Activated naive CD4-positive, alpha-beta T cell treated with anti-CD3 and anti-CD28 coated beads, Interleukin-2, amount 50 U/mL, for 24 hours (primary cell): ENCODE measurements around the gene S100A11.
"Not testable (repeated sequence)": the region's sequence is repeated elsewhere in the genome, so short reads cannot be mapped to it uniquely, and the experiment has no call there.

Experiments used
- H3K27ac Mint-ChIP-seq: one replicate; pipeline ENCODE4 v1.8.0; 2021; ENCODE audit warnings: mild to moderate bottlenecking, mixed read lengths
- H3K27me3 Mint-ChIP-seq: one replicate; pipeline ENCODE4 v1.8.0; 2021; ENCODE audit warnings: mixed read lengths
- H3K36me3 Mint-ChIP-seq: one replicate; pipeline ENCODE4 v1.8.0; 2021; ENCODE audit warnings: mixed read lengths
- H3K4me1 Mint-ChIP-seq: one replicate; pipeline ENCODE4 v1.8.0; 2021; ENCODE audit warnings: mixed read lengths
- H3K4me3 Mint-ChIP-seq: one replicate; pipeline ENCODE4 v1.8.0; 2021; ENCODE audit warnings: mild to moderate bottlenecking, mixed read lengths
- H3K9me3 Mint-ChIP-seq: one replicate; pipeline ENCODE4 v1.8.0; 2021; ENCODE audit warnings: mixed read lengths

The S100A11 gene

DNA sequence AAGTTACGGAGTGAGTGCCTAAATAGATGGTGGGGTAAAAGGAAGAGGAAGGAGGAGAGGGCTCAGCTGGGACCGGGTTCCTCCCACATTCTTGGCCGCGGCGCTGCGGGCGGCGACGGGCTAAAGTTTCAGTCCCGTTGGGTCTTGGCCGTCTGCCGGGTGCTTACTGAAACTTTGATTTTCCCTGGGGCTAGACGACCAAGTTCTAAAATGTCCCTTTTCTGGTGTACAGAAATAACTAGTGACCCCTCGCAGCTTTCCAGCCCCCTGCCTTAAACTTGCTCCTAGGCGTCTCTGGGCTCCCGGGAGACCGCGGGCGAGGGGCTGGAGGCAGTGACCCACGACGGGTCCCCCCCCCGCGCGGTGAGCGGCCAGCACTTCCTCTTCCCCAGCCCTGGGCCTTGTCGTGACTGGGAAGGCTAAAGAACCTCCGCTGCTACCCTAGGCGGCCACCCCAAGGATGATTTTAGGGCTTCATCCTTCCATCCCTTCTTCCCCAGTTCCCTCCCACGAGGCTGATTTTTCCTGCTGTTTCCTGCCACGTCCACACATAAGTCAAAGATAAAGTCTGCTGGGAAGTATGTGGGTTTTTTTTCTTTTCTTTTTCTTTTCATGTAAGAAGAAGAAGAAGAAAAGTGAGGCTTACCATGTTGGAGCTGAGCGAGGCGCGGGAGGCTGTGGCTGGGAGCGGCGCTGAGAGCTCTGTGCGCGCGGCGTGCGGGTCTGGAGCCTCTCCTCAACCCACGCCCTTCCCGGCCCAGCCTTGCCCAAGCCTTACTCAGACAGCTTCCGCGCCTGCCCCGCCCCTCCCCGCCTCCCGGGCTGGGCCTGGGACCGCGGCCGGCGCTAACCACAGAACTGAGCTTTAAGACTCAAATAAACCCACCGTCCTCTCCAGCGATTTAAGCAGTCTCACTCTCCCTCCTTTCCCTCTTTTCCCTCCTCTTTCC lies at the start of gene S100A11:
Gene S100A11, minus strand, starts transcription at position 738 of the 950 bp plus-strand sequence. Its CDS starts 89 bp downstream, at position 649.
- H3K27me3 Mint-ChIP-seq = no peaks in the 10 kb centered on the region
- H3K27ac Mint-ChIP-seq = peak within 1 kb of the TSS; percentile 99
- peaks cover 47% of the 10 kb centered on the region for H3K4me1 Mint-ChIP-seq
- H3K4me3 Mint-ChIP-seq = peak within 1 kb of the TSS; percentile 99
- H3K36me3 Mint-ChIP-seq = peaks cover 9% of the 10 kb centered on the region
- no peaks in the 10 kb centered on the region for H3K9me3 Mint-ChIP-seq

DNA sequence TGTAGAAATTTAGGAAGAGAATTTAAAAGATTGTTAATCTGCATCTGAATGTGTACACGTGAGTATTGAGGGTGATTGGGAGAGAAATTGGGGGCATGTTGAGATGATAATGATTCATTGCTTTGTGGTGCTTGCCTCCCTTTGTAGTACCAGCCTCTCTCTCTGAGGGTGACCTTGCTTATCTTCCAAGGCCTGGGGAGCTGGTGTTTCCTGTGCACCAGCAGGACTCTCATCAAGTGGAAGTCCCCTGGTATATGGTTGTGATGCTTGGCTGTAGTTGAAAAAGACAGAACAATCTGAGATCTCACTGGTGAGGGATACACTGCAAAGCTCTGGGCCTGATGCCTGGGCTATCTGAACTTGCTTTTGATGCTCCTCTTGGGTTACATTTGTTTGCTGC lies 48.0 kb upstream of the S100A11 start:
- H3K36me3 Mint-ChIP-seq = no peaks in the 10 kb centered on the region
- no peak overlapping the region for H3K4me3 Mint-ChIP-seq
- no peaks in the 10 kb centered on the region for H3K4me1 Mint-ChIP-seq
- no peaks in the 10 kb centered on the region for H3K9me3 Mint-ChIP-seq
- peaks cover 14% of the 10 kb centered on the region for H3K27me3 Mint-ChIP-seq
- H3K27ac Mint-ChIP-seq = no peak overlapping the region

DNA sequence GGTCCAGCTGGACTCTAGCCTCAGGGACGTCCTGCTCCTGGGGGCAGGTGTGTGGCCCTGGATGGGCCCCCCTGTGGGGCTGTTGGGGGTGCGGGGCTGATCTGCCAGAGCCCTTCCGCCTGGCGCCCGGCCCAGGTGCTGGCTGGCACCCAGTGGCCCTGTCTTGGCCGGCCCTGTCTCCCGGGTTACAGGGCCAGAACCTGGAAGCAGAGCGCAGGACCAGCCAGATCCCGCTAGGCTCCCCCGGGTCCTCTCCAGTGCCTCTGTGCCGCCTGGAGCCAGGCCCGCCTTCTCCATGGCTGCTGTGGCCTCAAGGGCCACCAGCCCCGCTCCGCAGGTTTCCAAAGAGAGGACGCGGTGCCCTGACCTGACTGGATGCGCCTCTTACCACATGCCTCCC lies 44.2 kb upstream of the S100A11 start:
- H3K27ac Mint-ChIP-seq, H3K4me3 Mint-ChIP-seq, H3K27me3 Mint-ChIP-seq, H3K9me3 Mint-ChIP-seq, H3K36me3 Mint-ChIP-seq, H3K4me1 Mint-ChIP-seq: not testable (repeated sequence)

DNA sequence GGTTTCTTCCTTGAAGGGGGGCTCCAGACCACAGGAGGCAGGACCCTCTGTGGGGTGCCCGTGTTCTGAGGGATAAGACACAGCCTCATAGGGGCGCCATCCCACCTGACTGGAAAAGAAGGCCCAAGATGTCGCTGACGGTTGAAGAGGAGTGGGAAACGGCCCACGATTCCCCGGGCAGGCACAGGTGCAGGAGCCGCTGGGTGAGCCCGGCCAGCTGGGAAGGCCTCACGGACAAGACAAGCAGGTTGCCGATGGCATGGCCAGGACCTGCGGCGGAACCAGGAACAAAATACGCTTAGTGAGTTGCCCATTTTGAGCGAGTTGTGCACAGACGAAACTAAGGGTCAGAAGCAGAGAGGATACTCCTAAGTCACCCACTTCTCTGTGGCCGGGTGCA lies 43.7 kb upstream of the S100A11 start:
- H3K27ac Mint-ChIP-seq, H3K36me3 Mint-ChIP-seq, H3K4me1 Mint-ChIP-seq, H3K9me3 Mint-ChIP-seq, H3K4me3 Mint-ChIP-seq, H3K27me3 Mint-ChIP-seq: not testable (repeated sequence)

DNA sequence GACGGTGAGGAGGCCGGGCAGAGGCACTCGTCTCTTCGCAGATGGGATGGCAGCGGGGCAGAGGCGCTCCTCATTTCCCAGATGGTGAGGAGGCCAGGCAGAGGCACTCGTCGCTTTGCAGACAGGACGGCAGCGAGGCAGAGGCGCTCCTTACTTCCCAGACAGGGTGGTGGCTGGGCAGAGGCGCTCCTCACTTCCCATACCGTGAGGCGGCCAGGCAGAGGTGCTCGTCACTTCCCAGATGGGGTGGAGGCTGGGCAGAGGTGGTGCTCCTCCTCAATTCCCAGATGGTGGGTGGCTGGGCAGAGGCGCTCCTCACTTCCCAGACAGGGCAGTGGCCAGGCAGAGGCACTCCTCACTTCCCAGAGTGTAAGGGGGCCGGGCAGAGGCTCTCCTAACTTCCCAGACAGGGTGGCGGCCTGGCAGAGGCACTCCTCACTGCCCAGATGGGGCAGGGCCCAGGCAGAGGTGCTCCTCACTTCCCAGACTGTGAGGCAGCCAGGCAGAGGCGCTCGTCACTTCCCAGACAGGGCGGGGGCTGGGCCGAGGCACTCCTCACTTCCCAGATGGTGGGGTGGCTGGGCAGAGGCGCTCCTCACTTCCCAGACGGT lies 42.1 kb upstream of the S100A11 start:
- H3K9me3 Mint-ChIP-seq = no peaks in the 10 kb centered on the region
- no peaks in the 10 kb centered on the region for H3K4me1 Mint-ChIP-seq
- H3K27ac Mint-ChIP-seq = no peak overlapping the region
- no peaks in the 10 kb centered on the region for H3K36me3 Mint-ChIP-seq
- no peak overlapping the region for H3K4me3 Mint-ChIP-seq
- H3K27me3 Mint-ChIP-seq = peaks cover 10% of the 10 kb centered on the region

DNA sequence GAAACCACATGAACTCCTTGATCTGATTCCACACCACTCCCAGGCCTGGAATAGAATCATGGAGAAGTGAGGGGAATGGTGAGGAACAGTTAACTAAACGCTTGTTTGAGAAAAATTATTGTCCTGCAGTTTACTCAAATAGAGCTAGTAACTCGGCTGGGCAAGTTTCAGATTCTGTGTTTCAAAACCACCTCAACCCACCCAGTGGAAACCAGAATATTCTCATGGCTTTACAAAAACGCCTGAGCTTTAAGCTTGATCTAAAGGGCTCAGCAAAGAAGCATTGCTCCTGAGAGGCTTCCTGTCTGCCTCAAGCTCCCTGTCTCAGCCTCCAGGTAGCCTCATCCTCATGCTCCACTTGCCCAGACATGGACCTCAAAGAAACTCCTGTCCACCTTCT lies 35.5 kb upstream of the S100A11 start:
- no peaks in the 10 kb centered on the region for H3K36me3 Mint-ChIP-seq
- H3K9me3 Mint-ChIP-seq = no peaks in the 10 kb centered on the region
- no peak overlapping the region for H3K4me3 Mint-ChIP-seq
- peaks cover 4% of the 10 kb centered on the region for H3K27me3 Mint-ChIP-seq
- H3K4me1 Mint-ChIP-seq = no peaks in the 10 kb centered on the region
- no peak overlapping the region for H3K27ac Mint-ChIP-seq

DNA sequence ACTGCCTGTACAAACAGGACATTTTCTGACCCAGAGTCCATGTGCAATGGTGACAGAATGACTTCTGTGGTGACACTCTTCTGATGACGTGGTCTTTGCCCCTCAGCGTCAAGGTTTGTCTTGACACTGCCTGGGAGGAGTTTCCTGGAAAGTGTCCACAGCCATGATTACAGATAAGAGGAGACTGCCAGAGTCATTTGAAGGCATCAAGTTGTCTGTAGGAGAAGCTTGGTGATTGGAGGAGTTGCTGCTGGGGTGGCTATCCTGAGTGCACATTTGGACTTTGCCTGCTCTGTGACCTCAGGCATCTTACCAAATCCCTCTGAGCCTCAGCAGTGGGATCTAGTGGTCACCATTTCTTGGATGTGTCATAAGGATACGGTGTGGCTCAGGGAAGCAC lies 34.3 kb upstream of the S100A11 start:
- H3K4me1 Mint-ChIP-seq = no peaks in the 10 kb centered on the region
- peaks cover 11% of the 10 kb centered on the region for H3K27me3 Mint-ChIP-seq
- H3K27ac Mint-ChIP-seq = no peak overlapping the region
- no peak overlapping the region for H3K4me3 Mint-ChIP-seq
- H3K36me3 Mint-ChIP-seq = no peaks in the 10 kb centered on the region
- no peaks in the 10 kb centered on the region for H3K9me3 Mint-ChIP-seq

DNA sequence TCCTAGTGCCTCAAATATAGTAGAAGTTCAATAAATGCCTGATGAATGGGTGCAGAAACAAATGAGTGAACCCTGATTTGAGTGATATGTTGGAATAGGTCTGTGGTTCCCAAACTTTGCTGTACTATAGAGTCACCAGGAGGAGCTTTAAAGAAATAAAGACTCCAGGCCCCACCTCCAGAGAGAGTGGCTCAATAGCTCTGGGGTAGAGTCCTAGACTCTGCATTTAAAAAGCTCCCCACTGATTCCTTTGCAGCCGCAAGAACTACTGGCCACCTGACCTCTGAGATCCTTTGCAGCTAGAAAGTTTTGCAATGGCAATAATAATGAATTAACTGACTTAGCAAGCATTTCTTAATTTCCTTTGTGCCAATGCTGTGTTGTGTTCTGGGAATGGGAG lies 31.1 kb upstream of the S100A11 start:
- Mint-ChIP-seq H3K36me3 (no peaks in the 10 kb centered on the region), H3K4me3 (no peak overlapping the region), H3K4me1 (no peaks in the 10 kb centered on the region), H3K27ac (no peak overlapping the region), H3K27me3 (peaks cover 17% of the 10 kb centered on the region), H3K9me3 (no peaks in the 10 kb centered on the region)

DNA sequence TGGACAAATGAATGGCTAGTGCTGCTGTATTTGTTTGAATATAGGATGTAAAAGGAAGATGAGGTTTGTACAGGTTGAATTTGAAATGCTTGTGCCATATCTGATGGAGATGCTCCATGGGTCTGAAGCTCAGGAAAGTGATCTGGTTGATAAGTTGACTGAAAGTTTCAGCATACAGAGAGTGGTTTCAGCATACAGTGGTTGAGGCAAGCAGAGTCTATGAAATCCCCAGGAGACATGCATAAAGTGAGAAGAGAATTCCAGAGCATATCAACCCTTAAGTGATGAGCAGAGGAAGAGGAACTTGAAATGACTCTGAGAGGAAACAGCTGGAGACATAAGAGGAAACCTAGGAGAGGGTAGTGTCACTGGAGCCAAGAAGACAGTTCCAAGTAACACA lies 30.3 kb upstream of the S100A11 start:
- H3K4me3 Mint-ChIP-seq = no peak overlapping the region

DNA sequence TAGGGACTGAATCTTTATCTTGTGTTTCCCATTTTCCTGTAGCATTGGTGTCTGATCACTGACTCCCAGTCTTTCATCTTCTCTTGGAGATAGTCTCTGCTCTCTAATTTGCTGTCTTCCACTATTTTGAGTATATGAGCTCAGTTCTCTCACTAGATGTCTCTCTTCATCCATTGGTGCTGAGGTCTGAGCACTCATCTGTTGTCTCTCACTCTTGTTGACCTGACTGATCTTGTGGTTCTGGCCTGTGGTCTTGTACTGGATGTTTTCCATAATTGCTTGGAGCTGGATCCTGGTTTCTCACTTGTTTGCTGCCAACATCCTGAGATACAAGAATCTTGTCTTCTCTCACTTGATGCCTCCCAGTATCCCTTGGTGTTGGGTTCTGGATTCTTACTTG lies 25.1 kb upstream of the S100A11 start:
- Mint-ChIP-seq H3K9me3 (no peaks in the 10 kb centered on the region), H3K4me3 (no peak overlapping the region), H3K36me3 (no peaks in the 10 kb centered on the region), H3K4me1 (no peaks in the 10 kb centered on the region), H3K27ac (no peak overlapping the region), H3K27me3 (peaks cover 18% of the 10 kb centered on the region)

More for the DNA sequence above, 30.3 kb upstream of the S100A11 start:
- H3K4me1 Mint-ChIP-seq = no peaks in the 10 kb centered on the region
- H3K36me3 Mint-ChIP-seq = no peaks in the 10 kb centered on the region
- no peak overlapping the region for H3K27ac Mint-ChIP-seq
- H3K27me3 Mint-ChIP-seq = peaks cover 17% of the 10 kb centered on the region
- H3K9me3 Mint-ChIP-seq = no peaks in the 10 kb centered on the region

DNA sequence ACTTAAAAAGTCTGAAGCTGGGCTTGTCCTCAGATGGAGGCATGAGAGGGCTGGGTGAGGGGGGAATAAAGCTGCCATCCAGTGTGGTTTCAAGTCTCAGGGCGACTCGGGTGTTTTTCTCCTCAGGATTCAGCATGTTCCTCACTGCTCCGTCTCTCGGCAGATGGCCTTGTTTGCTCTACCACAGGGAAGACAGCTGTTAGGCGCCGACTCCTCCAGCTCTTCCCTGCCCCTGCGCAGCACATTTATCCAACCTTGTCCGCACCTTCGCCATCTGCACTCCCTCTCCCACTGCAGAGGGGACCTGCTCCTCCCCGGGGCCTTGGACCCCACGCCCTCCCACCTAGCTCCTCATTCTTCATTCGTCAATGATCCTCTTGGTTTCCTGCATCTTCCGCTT lies 16.6 kb upstream of the S100A11 start:
- Mint-ChIP-seq H3K36me3 (no peaks in the 10 kb centered on the region), H3K27ac (no peak overlapping the region), H3K4me1 (peaks cover 9% of the 10 kb centered on the region), H3K27me3 (peaks cover 9% of the 10 kb centered on the region), H3K4me3 (no peak overlapping the region), H3K9me3 (no peaks in the 10 kb centered on the region)

DNA sequence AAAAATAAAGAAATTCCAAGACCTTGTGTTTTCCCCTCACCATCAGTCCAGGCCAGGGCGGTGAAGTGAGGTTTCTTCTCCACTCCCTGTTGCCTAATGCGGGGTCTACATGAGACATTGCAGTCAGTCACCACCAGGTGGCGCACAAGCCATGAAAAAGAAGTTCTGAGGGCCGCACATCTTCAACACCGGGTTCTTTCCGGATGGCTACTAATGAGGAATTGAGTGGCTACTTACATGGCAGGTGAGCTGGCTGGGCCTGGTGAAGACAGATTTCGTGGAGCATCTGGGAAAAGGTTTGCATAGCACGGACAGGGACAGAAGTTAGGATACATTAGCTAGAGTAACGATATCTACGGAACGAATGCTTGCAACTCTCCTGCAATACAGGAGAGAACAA lies 15.8 kb upstream of the S100A11 start:
- Mint-ChIP-seq H3K27me3 (peaks cover 5% of the 10 kb centered on the region), H3K4me3 (no peak overlapping the region), H3K36me3 (no peaks in the 10 kb centered on the region), H3K27ac (no peak overlapping the region), H3K4me1 (peaks cover 17% of the 10 kb centered on the region), H3K9me3 (no peaks in the 10 kb centered on the region)

DNA sequence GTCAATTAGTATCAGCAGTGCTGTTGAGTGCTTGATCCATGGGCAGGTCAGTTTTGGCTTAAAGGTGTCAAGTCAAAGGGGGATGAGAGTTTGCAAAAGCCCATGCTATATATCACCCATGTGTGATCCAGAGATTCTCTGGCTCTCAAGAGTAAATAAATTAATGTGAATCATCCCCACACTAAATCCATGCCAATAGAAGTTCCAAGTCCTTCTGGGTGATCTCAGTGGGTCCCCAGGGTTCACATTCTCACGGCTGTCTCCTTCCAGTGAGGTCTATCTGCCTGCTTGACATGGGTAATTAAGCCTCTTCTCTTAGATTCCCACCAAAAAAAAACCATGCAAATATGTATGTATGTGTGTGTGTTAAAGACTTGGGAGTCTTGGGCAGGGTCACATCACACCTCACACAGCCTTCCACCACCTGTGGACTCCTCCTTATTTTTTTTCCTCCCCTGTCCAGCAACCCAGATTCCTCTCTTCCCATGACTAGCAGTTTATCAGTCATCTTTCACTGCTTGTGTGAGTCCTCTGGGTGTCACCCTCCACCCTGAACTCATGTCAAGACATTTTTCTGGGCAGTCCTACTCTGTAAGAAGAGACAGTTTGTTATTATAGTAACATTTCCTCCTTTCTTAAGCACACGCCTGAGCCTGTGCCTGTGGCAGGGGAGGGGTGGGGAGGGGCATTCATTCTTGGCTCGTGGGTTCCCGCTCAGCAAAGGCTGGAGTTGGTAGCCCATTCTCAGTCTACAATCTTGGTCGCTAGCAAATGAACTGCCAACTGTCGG lies 14.3 kb upstream of the S100A11 start:
- Mint-ChIP-seq H3K36me3 (no peaks in the 10 kb centered on the region), H3K27me3 (peaks cover 5% of the 10 kb centered on the region), H3K27ac (no peak overlapping the region), H3K9me3 (no peaks in the 10 kb centered on the region), H3K4me1 (peaks cover 23% of the 10 kb centered on the region), H3K4me3 (no peak overlapping the region)

DNA sequence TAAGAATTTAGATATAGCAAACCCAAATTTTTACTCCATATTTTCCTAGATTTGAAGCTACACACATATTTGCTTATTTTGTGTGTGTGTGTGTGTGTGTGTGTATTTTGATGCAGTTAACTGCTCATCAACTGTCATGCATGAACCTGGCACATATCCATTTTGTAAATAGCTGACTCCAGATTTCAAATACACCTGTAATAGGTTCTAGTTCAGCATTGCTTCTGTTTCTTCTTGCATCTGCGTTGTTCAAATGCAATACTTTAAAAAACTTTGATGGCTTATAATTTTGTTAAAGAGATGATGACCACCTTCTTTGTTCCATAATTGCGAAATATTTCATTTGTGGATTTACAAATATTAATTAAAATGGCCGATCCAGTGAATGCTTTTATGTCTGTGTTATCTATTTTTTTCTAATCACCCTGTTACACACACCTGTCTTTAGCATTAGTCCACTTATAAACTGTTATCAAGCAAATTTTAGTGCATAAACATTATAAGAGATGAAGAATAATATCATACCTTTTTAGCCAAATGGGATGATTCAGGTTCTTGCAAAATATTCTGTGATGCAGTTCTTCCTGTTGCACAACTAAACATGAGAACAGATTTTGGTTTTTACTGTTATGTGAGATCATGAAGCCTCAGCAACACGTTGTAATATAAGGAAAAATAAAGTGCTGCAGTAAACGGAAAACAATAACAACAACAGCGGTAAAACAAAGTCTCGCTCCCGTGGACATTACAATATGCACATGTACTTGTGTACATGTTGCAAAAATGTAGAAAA lies 12.7 kb upstream of the S100A11 start:
- peaks cover 31% of the 10 kb centered on the region for H3K4me1 Mint-ChIP-seq
- H3K27ac Mint-ChIP-seq = no peak overlapping the region
- H3K9me3 Mint-ChIP-seq = no peaks in the 10 kb centered on the region
- H3K27me3 Mint-ChIP-seq = peaks cover 3% of the 10 kb centered on the region
- H3K36me3 Mint-ChIP-seq = no peaks in the 10 kb centered on the region
- H3K4me3 Mint-ChIP-seq = no peak overlapping the region

DNA sequence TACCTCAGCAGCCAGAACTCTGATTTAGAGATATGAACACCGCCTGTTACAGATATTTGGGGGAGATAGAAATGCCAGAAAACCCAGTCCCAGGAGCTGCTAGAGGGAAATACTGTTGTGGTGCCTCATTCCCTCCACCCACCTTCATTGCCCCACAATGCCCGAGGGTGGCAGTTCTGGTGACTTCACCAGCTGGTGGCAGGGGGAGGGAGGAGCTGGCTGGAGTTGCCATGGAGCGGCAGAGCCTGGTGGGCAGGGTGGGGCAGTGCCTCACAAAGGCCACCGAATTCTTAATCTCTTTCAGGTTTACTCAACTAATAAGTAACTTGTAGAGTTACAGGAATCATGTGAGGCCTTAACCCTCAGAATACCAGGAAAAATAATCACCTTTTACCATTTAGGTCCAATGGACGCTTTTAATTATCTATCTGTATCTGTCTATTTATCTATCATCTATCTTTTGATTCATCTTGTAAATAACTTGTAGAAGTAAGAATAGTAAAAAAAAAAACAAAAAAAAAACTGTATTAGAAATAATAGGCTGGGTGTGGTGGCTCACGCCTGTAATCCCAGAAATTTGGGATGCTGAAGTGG lies 11.7 kb upstream of the S100A11 start:
- H3K27ac Mint-ChIP-seq = peak overlapping the region; percentile 99
- peaks cover 31% of the 10 kb centered on the region for H3K4me1 Mint-ChIP-seq
- H3K9me3 Mint-ChIP-seq = no peaks in the 10 kb centered on the region
- no peaks in the 10 kb centered on the region for H3K36me3 Mint-ChIP-seq
- H3K27me3 Mint-ChIP-seq = no peaks in the 10 kb centered on the region
- H3K4me3 Mint-ChIP-seq = peak overlapping the region; percentile 83
